Activated CD4-positive, alpha-beta T cell treated with anti-CD3 and anti-CD28 coated beads, Interleukin-10, Interleukin-2, amounts not matched to agents 100 ng/mL and 50 ng/mL, durations not matched to agents 16 hours and 8 hours (primary cell): ENCODE results near the gene CDC34.

Source experiments
- DNase-seq: peaks from one replicate; pipeline ENCODE4 v3.0.0-alpha.2; 2020

CDC34 gene

DNA sequence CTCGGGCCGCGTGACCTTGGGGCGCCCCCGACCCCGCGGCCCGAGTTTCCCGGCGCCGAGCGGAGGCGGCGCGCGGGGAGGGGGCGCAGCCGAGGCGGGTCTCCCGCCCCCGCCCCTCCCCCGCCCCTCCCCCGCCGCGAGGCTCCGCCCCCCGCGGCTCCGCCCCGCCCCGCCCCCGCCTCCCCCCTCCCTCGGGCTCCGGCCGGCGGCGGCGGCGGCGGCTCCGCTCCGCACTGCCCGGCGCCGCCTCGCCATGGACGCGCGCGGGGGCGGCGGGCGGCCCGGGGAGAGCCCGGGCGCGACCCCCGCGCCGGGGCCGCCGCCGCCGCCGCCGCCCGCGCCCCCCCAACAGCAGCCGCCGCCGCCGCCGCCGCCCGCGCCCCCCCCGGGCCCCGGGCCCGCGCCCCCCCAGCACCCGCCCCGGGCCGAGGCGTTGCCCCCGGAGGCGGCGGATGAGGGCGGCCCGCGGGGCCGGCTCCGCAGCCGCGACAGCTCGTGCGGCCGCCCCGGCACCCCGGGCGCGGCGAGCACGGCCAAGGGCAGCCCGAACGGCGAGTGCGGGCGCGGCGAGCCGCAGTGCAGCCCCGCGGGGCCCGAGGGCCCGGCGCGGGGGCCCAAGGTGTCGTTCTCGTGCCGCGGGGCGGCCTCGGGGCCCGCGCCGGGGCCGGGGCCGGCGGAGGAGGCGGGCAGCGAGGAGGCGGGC lies 58.3 kb downstream of the CDC34 start, which contains the start of gene HCN2:
Gene HCN2 (plus strand): TSS at position 189 of the 703 bp plus-strand sequence. CDS start 65 bp downstream, at position 254.
- no peak for DNase-seq

DNA sequence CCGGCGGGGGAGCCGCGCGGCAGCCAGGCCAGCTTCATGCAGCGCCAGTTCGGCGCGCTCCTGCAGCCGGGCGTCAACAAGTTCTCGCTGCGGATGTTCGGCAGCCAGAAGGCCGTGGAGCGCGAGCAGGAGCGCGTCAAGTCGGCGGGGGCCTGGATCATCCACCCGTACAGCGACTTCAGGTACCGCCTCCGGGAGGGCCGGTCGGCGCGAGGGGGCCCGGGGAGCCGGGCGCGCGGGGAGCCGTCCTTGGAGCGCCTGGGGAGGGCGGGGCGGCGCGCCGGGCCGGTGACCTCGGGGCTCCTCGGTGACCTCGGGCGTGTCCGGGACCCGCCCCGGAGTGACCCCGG lies 58.8 kb downstream of the CDC34 start:
- DNase-seq: peak; percentile 44

DNA sequence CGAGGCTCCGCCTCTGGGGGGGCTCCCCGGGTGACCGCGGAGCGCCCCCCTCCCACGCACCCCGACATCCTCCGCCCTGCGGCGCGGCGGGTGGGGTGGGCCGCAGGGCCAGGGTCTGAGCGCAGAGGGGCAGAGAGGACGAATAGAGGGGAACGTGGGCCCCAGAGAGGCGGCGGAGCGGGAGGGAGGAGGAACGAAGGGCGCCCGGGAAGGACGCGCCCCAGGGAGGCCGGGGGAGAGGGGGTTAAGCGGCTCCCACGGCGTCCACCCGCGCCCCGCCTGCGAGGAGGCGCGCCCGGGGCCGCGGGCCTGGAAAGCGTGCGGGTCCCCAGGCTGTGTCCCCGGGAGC lies 59.2 kb downstream of the CDC34 start:
- no peak for DNase-seq

DNA sequence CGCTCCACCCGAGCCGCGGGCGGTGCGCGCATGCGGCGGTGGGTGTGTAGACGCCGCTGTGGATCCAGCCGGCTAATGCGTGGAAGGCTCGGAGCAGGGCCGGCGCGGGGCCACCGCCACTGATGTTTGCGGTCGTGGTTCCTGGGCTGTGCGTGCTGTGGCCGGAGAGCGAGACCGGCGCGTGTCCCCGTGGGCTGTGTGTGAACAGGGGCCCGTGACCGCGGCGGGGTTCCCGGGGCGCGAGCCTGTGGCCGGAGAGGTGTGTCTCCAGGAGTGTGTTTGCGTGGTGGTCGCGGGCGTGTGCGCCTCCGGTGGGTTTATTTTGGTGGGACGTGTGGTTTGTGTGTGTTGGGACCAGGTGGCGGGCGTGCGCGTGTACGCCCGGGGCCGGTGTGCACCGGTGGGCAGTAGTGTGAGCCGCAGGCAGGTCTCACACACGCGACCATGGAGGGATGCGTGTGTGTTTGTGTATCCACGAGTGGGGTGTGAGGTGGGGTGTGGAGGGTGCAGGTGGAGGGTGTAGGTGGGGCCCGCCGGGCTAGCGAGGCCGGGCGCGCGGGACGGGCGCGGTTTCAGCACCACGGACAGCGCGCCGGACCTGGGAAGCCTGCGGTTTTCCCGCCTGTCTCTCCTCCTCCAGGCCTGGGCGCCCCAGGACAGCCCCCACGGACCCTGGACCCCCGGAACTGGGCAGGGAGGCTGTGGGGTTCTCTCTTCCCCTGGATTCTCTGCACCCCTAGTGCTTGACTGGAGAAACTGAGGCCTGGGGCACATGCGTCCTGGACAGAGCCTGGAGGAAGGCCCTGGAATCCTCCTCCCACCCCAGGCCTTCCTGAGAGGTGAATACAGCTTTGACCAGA lies 59.8 kb downstream of the CDC34 start:
- DNase-seq: no peak
